GM19324 (cell line): ENCODE measurements around the gene MCOLN3.

ENCODE experiments used
- ATAC-seq: cut with Tn5 transposase; IDR thresholded peaks from one replicate; pipeline ENCODE4 v1.9.1; 2021; ENCODE audit warnings: mild to moderate bottlenecking, moderate library complexity; ENCODE audit not compliant: unreplicated experiment, low FRiP score

MCOLN3 gene

DNA sequence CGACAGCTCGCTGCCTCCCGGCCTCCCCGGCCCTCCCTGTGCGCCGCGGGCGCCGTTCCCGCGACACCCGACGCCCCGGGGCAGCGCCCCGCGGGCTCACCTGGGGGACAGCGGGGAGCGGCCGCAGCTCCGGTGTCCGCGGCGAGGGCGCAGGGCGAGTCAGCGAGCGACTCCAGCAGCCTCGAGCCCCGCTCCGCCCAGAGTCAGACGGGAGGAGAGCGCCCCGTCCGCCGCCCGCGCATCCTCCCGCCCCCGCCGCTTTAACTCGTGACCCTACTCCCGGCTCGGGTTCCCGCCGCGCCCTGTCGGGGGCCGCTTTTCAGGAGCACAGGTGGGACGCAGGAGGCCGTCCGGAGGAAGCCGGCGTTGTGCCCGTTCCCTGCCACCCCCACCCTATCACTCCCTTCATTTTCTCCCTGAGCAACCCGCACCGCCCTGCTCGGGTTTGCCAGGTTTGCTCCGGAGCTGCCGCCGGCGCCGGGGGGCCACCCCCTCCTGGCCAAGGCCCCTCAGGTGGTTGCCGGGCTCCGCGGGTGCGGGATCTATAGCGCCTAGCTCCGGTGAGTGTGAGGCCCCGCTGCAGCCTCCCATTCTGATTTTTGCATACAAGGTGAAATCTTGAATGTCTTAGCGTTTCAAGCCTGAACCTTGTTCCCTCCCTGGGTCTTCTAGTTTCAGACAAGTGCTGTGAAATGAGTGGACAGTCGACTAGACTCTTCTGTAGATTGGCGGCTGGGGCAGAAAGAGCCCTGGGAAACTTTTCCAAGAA is at the start of gene MCOLN3:
MCOLN3 (minus strand) TSS at position 205 of the 769 bp plus-strand sequence. CDS start 3,140 bp downstream, outside the sequence.
- peak; percentile 72 for ATAC-seq

- no peak for ATAC-seq
These were observed 45.3 kb upstream of the MCOLN3 start for GRCh38 chr1:85093644-85094043.

DNA sequence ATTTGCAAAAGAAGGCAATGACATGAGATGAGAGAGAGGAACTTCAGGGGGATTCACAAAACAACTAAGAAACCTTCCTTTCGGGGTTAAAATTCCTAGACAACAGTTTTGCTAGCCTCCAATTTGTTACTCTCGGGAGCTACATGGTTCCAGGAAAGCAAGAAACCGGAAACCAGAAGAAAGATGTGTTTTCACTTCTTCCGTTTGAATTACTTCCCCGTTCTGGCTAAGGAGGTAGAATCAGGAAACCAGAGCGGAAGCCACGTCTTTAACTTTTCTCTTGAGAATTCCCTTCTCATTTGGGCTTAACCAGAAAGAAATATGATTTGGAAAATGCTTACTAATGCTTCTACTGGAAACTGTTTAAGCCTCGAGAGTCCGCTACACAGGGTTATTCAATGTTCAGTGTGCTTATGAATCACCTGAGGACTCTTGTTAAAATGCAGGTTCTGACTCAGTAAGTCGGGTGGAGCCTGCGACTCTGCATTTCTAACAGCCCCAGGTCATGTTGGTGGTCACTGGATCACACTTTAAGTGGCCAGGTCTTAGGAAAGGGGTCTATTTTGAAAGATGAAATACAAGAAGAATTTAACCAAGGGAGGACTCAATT is 43.5 kb upstream of the MCOLN3 start:
- no peak for ATAC-seq

GRCh38 chr1:85090225-85090624 is 41.9 kb upstream of the MCOLN3 start:
- no peak for ATAC-seq

GRCh38 chr1:85089203-85089602 is 40.9 kb upstream of the MCOLN3 start:
- ATAC-seq, result no peak

DNA sequence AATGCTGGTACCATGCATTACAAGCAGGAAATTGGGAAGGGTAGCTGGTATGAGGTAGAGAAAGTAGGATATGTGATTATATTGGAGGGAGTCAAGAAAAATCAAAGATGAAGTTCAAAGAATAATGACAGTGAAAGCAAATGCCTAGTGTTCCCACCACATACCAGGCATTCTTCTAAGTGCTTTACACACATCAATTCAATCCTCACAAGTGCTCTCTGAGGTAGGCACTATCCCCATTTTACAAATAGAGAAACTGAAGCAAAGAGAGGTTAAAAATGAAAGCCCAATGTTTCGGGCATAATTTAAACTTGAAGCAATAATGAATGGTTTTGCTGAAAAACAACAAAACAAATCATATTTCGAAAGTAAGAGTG is 40.1 kb upstream of the MCOLN3 start:
- no peak for ATAC-seq

DNA sequence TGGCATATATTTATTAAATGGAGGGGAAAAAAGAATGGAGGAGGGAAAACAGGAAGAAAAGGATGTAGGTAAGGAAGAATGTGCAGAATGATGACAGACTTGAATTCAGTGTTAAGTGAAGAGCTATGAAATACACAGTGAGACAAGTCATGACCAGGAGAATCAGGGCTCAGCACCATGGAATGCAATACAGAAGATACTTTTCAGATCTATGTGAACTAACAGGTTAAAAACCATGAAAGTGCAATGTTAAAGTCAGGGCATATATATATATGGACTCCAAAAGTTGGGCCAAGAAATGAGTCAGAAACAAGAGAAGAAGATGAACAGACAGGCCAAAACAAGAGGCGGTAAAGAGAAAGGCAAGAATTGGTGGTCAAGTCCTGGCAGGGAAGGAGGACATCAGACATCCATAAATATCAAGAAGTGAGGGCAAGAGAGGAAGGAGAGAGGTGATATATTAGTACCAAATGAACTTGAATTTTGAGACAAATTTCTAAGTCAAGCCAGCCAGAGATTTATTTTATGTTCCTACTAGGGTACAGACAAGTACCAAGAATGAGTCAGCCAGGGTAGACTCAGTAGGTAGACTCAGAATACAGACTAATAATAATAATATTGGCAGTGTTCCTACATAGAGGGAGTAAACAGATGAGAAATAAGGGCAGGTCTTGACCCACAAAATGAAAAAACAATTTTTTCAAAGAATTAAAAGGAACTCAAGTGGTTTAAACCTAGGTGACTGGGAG is 39.5 kb upstream of the MCOLN3 start:
- no peak for ATAC-seq

DNA sequence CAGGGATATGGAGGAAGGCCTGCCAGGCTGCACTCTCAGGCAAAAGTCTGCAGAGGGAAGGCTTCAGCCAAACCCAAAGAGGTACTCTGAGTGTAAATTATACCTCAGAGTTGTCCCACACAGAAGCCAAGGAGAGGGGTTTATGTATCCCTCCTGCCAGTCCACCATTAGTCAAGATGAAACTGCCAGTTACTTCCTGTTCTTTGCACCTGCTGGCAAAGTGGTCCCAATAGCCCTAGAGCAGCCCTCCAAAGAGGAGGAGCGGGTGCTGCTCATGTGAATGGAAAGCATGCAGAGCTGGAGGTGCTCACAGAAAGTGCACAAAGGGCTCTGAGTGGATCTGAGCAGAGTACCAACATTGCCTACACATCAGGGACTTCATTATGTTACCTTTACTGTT is 37.1 kb upstream of the MCOLN3 start:
- no peak for ATAC-seq

DNA sequence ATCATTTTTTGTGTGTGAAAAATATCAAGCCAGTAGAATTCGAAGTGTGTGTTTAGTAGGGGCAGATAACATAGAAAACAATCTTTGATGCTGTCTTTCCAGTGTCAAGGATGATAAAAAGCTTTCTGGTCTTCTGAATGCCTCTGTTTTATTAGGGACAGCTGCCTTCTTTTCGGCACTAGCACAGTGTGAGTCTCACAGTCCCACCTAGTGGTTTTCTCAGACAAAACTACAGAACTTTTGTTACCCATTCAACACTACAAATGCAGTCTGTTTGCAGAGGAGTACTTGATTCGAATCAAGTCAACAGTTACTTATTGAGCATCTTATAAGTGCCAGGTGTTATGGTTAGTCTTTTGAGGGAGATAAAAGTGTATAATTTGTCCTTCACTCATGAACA is 30.6 kb upstream of the MCOLN3 start:
- no peak for ATAC-seq

- ATAC-seq, result no peak
These were observed 26.2 kb upstream of the MCOLN3 start for GRCh38 chr1:85074365-85074964.

GRCh38 chr1:85070972-85071492 is 22.7 kb upstream of the MCOLN3 start:
- no peak for ATAC-seq

DNA sequence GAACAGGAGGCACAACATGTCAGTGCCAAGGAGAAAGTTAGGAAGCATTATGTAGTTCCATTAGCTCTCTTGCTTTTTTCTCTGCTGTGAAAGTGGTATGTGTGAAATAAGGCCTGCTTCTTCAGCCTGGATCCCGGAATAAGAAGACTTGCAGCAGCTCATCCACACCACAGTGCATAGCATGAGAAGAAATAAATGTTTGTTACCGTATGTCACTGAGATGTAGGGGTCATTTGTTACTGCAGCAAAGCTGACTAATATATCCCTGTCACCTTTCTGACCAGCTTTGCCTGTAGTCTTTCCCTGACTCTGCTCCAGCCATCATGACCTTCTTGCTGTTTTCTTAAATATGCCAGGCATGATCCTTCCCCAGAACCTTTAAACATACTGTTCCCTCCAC is 20.5 kb upstream of the MCOLN3 start:
- no peak for ATAC-seq

DNA sequence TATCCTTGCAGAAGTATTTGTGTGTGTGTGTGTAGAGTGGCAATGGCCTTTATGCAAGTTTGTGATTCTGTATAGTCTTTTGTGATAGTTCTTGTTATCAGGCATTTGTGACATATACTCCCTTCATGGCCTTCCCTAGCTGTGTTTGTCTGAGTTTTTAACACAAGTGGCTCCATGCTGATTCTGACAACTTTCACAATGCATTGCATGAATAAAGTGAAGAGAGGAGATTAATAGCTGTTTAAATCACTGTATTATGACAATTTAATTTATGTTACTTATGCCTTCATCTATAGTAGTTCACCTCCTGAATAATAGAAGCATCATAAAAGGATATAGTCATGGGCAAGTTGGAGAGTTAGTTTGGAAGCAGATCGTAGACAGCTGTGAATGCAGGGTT is 17.2 kb upstream of the MCOLN3 start:
- no peak for ATAC-seq

GRCh38 chr1:85062425-85063026 is 14.2 kb upstream of the MCOLN3 start:
- ATAC-seq, result peak; percentile 16

GRCh38 chr1:85061711-85062424 is 13.6 kb upstream of the MCOLN3 start:
- ATAC-seq, result peak; percentile 100

DNA sequence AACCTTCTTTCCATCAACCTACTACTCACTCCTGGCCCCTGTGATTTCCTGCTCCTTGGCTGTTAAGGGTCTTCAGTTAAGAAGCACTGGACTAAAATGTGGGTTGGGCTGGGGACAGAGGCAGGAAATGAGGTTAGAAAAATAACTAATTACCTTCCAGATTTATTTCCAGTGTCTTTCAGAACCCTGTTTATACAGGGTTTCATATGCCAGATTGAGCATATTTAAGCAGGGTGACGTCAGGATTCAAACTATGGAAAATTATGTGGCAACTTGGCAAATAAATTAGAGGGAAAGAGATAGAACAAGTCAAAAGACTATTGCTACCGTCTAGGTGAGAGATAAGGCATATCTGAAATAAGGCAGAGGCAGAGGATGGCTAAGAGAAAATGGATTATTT is 11.7 kb upstream of the MCOLN3 start:
- ATAC-seq, result no peak

GRCh38 chr1:85059563-85059962 is 11.3 kb upstream of the MCOLN3 start:
- no peak for ATAC-seq

GRCh38 chr1:85058786-85059185 is 10.5 kb upstream of the MCOLN3 start:
- no peak for ATAC-seq

- no peak for ATAC-seq
These were observed 10.0 kb upstream of the MCOLN3 start for GRCh38 chr1:85058311-85058710.

GRCh38 chr1:85054664-85055063 is 6.4 kb upstream of the MCOLN3 start:
- no peak for ATAC-seq
